Fibroblast of villous mesenchyme (primary cell): Measurements from ENCODE around the gene NTM. TPM values are rescaled to one million over a fixed set of nuclear protein-coding genes. Genes with fewer than 3 reads are reported as not detected.

Experiments
- DNase-seq: peaks from one replicate; pipeline ENCODE4 v3.0.0-alpha.2; 2010; ENCODE audit warnings: low read depth
- H3K4me3 ChIP-seq: 2 replicates; pipeline ENCODE4 v1.5.1; 2011; ENCODE audit warnings: low read depth, mild to moderate bottlenecking, low read length
- total RNA-seq: library from RNA; depleted of rRNA; stranded (reverse); fragments of >200 nt; gene quantifications from 2 replicates; pipeline ENCODE4 v1.2.3, GENCODE V29; 2012
- TF ChIP-seq, protein P1 (sequence below): IDR thresholded peaks from 2 replicates; pipeline ENCODE4 v1.5.1; 2012; ENCODE audit warnings: low read depth, mild to moderate bottlenecking, low read length; ENCODE audit not compliant: insufficient read depth

NTM gene
- total RNA-seq, 1 donor: 7.3 TPM

DNA sequence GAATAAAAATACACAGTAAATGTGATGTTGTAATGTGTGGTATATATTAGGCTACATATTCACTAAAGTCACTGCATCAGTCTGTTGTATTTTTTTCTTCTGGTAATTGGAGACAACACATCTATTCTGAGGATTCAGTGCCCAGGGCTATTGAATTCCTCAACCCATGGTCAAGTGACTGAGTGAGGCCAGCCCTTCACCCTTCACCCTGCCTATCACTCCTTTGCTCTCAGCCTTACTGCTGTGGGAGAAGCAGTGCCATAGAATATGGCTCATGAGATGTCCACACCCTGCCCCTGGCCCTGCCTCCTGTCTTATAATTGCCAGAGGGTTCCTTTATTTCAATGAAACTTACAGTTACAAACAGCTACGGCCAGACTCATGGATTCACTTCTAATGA, 295.6 kb downstream of the NTM start:
- no peak for DNase-seq
- no peak overlapping the region for H3K4me3 ChIP-seq
- TF ChIP-seq, protein P1, sequence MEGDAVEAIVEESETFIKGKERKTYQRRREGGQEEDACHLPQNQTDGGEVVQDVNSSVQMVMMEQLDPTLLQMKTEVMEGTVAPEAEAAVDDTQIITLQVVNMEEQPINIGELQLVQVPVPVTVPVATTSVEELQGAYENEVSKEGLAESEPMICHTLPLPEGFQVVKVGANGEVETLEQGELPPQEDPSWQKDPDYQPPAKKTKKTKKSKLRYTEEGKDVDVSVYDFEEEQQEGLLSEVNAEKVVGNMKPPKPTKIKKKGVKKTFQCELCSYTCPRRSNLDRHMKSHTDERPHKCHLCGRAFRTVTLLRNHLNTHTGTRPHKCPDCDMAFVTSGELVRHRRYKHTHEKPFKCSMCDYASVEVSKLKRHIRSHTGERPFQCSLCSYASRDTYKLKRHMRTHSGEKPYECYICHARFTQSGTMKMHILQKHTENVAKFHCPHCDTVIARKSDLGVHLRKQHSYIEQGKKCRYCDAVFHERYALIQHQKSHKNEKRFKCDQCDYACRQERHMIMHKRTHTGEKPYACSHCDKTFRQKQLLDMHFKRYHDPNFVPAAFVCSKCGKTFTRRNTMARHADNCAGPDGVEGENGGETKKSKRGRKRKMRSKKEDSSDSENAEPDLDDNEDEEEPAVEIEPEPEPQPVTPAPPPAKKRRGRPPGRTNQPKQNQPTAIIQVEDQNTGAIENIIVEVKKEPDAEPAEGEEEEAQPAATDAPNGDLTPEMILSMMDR: no peak

DNA sequence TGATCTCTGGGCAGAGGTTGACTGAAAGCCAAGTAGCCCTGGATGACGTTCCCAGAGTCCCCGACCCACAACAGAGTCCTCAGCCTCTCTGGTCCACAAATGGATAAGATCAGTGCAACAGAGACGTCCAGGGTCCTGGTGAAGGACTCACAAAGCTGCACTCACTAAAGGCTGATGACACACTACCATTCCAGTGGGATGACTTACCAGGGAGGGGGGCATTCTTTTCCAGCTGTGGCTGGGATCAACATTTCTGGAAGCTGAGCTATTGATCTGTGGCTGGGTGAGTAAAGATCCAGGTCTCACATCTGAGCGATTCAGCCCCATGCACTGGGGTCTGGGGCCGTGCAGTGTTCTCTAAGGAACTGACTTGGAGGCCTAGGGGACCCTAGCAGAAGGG, 296.2 kb downstream of the NTM start:
- TF ChIP-seq, protein P1: no peak
- no peak overlapping the region for H3K4me3 ChIP-seq
- no peak for DNase-seq

DNA sequence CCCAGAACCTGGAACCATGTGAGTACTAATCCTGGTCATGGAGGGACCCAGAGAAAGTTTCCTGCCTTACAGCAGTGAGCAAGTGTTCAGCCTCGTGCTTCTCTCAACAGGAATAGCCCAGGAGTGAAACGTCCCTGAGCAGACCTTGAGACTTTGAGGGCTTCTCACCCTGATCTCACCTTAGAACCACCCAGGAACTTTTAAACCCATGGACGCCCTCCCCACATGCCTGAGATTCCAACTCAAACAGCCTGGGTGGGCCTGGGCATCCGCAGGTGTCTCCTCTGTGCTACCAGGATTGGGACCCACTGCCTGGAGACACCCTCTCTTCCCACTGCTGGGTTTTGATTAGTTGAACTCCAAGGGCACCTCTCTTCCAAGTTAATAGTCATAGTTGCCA, 297.2 kb downstream of the NTM start:
- no peak overlapping the region for H3K4me3 ChIP-seq
- TF ChIP-seq, protein P1: no peak
- no peak for DNase-seq

DNA sequence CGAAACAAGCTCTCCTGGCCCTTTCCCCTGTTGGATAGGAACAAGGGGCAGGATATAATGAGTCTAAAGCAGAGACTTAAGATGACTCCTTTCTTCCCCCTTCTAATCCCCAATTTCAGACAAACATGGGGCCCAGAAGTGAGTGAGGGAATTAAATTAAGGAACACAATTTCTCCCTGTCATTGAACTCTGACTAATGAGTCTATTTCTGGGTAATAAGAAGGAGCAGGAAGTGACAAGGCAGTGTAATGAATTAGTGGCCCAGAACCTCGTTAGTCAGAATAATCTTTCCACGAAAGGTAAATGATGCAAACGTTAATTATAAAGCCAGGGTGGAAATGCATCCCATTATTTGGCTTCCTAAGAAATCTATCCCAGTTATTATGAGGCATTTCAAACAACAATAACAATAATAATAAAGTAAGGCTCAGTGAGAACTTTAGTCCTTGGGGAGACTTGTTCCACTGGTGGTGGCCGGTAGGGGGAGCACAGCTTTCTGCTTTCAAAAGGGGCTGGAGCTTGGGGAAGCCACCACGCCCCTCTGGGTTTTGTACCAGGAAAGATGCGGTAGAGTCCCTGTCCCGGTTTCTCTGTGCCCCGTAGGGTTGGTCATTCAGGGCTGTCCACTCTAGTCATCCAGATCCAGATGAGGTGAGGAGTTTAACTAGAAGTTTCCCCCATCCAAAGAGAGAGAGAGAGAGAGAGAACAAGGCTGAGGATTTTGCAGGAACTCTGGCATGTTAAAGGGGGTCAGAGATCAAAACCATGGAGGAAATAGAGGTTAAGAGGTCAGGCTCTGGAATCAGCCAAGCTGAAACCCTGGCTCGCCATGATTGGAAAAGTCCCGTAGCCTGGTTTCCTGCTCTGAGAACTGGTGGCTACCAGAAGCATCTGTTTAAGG, 298.3 kb downstream of the NTM start:
- TF ChIP-seq, protein P1: peak; percentile 55
- peak; percentile 7 for DNase-seq
- H3K4me3 ChIP-seq: no peak overlapping the region

DNA sequence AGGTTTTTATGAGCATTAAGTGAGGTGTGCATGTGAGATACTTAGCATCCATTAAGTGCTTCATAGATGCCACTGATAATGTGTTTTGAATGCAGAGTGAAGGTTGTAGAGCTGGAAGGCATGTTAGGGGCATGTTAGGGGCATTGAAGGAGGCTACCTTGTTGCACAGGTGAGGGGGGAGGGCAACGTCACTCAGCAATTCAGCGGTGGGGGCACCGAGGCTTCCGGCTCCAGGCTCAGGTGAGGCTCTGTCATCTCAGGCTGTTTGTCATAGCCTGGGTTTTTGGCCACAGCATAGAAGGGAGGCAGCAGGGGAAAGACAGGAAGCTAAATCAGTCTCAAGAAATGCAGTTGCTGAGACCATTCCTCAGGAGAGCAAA, 299.0 kb downstream of the NTM start:
- TF ChIP-seq, protein P1: no peak
- DNase-seq: no peak
- no peak overlapping the region for H3K4me3 ChIP-seq

DNA sequence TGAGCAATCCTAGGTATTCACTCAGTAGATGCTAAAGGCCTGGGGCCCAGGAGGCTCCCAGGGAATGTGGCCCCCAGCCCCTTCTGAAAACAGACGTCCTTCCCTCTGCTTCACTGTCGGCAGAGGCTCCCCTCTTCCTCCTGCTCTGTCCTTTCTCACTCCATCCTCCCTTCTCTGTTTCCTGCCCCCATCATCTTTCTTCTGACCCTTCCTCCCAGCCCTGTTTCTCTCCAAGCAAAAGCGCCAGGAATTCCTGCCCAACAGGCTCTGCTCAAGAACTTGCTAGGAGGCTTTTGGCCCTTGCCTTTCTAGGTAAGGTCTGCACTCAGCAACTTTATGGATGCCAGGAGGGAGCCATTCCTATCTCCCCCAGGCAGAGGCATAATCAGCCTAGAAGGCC, 300.5 kb downstream of the NTM start:
- no peak overlapping the region for H3K4me3 ChIP-seq
- no peak for DNase-seq
- TF ChIP-seq, protein P1: no peak
